Kidney (tissue), 14 donors: ENCODE measurements around the gene LDLRAD4. TPM values are rescaled to one million over a fixed set of nuclear protein-coding genes. Genes with fewer than 3 reads are reported as not detected.
A peak's percentile ranks its signal among the peaks of the same experiment; 100 is the strongest.

Source experiments
- DNase-seq, 5 donors: peaks; one replicate each; pipeline ENCODE4 v3.0.0-alpha.2; 2013 to 2020
- FAIRE-seq: peaks from 2 replicates; lab custom pipeline; 2012; peaks lifted over from hg19 to GRCh38; lab: Jason Lieb, UNC
- H3K27ac ChIP-seq, 2 donors: one replicate each; pipeline ENCODE4 v1.7.0; 2013; ENCODE audit warnings: low read depth in 2 of 2, low read length in 2 of 2, inconsistent platforms in 1 of 2
- H3K27me3 ChIP-seq: one replicate; pipeline ENCODE4 v1.7.1; 2013; ENCODE audit warnings: low read length, inconsistent platforms; ENCODE audit not compliant: control insufficient read depth, insufficient read depth
- H3K36me3 ChIP-seq, 3 donors: one replicate each; pipeline versions ENCODE4 v1.7.0 to v1.7.1; 2013; ENCODE audit warnings: low read length in 3 of 3, control low read depth in 1 of 3, inconsistent platforms in 1 of 3; ENCODE audit not compliant: insufficient read depth in 3 of 3, control insufficient read depth in 2 of 3
- H3K4me1 ChIP-seq, 3 donors: one replicate each; pipeline versions ENCODE4 v1.7.0 to v1.7.1; 2013; ENCODE audit warnings: low read length in 3 of 3, inconsistent platforms in 1 of 3, low read depth in 1 of 3; ENCODE audit not compliant: control insufficient read depth in 2 of 3, insufficient read depth in 2 of 3
- H3K4me3 ChIP-seq, 3 donors: one replicate each; pipeline versions ENCODE4 v1.7.0 to v1.8.1; 2013; ENCODE audit warnings: low read length in 3 of 3, control low read depth in 1 of 3, inconsistent platforms in 1 of 3
- H3K9ac ChIP-seq, 3 donors: one replicate each; pipeline versions ENCODE4 v1.7.0 to v1.7.1; 2013; ENCODE audit warnings: low read length in 3 of 3, control low read depth in 1 of 3, inconsistent platforms in 1 of 3
- H3K9me3 ChIP-seq, 3 donors: one replicate each; pipeline versions ENCODE4 v1.7.0 to v1.7.1; 2013; ENCODE audit warnings: low read length in 3 of 3, control low read depth in 1 of 3, inconsistent platforms in 1 of 3; ENCODE audit not compliant: control insufficient read depth in 2 of 3, insufficient read depth in 1 of 3
- CTCF ChIP-seq: IDR thresholded peaks from 3 replicates; pipeline ENCODE4 v1.5.1; 2012; ENCODE audit warnings: mild to moderate bottlenecking, moderate library complexity, borderline replicate concordance; ENCODE audit not compliant: insufficient read depth; ENCODE audit errors: extremely low read depth
- intact Hi-C: fragments of 100-400 bp; cut with DNase I; formaldehyde crosslinking; loops from one replicate; pipeline ENCODE4 v1.11.1; 2022
- polyA plus RNA-seq: library from polyadenylated mRNA; stranded (reverse); fragments of 350-450 nt; fragmentation: Illumina TruSeq; extraction: RNeasy Lipid Tissue Mini Kit (QIAGEN cat#74804); gene quantifications from one replicate; pipeline ENCODE4 v1.2.3, GENCODE V29; 2014; ENCODE audit warnings: low read depth, low replicate concordance; ENCODE audit not compliant: insufficient read depth
- total RNA-seq: library from RNA; stranded (reverse); fragmentation: NEBNext Ultra II Directional; extraction: Animal tissue kit (Norgen Biotek cat#: 25700); gene quantifications from one replicate; pipeline ENCODE4 v1.2.1, GENCODE V29; 2021
- donor health status: control.
- donor health status: control.
- donor health status: control.
- donor health status: control.
- donor health status: control.
- donor health status: DM: yes; HTN: yes; CAD: no.
- donor health status: Normal renal cell carcinoma (clear cell type).

LDLRAD4 gene
- total and polyA plus RNA-seq, 2 donors from 2014 or later, result 2.3 to 42.3 TPM

DNA sequence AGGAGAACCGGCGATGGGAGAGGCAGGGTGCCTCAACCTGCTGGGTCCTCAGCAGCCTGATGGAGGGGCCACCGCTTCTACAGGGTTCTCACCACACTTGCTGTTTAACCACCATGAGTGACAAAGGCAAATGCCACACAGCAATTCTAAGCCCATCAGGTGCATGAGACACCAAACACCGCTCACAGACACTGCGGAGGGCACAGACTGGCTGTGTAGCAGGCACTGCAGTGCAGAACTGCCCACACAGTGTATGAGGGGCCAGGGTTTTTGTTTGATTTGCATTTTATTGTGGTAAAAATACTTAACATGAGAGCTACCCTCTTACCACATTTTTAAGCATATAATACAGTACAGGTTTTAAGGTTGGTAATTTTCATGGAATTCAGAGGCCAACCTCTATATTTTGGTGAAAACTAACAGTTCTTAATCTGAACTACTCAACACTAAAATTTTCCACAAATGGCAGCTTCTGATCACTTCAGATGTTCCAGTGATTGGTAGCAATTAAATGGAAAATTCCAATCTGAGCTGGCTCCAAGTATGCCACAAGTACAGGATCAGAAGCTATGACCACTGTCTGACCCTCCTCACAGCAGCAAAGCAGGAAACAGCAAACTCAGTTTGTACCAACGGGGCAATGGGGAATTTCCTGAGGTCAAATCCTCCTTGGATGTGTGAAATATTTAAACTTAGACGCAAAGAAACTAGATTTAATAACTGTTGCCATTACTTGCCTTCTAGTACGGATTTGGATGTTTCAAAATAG lies 440.1 kb downstream of the LDLRAD4 start:
- H3K4me3 ChIP-seq, result no peak overlapping the region
- H3K27ac ChIP-seq, result no peak overlapping the region
- intact Hi-C loops, result no loop called here
- TF ChIP-seq CTCF, result no peak
- no peak for DNase-seq
- H3K36me3 ChIP-seq, result no peaks in the 10 kb centered on the region
- no peak overlapping the region for H3K9ac ChIP-seq
- no peaks in the 10 kb centered on the region for H3K27me3 ChIP-seq
- no peaks in the 10 kb centered on the region for H3K9me3 ChIP-seq
- FAIRE-seq, result no peak
- peaks cover 0 to 5% (median 0%) of the 10 kb centered on the region in 3 donors for H3K4me1 ChIP-seq

DNA sequence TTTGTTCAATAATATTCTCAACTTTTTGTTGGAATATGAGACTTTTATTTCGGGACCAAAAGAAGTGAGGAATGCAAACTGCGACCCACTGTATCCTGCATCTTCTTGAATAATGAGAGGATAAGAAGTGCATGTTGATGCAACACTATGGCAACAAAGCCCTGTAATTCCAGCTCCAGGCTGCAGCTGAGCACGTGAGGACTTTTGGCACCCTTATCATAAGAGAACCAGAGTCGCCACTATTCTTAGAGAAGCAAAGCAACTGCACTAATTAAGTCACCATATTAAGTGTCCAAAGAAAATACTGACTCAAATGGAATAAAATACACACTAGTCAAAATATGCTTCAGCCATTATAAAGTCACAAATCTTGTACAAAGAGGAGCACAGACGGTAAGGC lies 441.9 kb downstream of the LDLRAD4 start:
- Histone ChIP-seq H3K27ac (no peak overlapping the region), H3K36me3 (peaks cover 0 to 2% (median 0%) of the 10 kb centered on the region in 3 donors), H3K9ac (no peak overlapping the region), H3K4me3 (no peak overlapping the region), H3K4me1 (peaks cover 0 to 5% (median 0%) of the 10 kb centered on the region in 3 donors), H3K27me3 (no peaks in the 10 kb centered on the region), H3K9me3 (no peaks in the 10 kb centered on the region)
- FAIRE-seq (no peak), DNase-seq (peak in 1 of 5 donors; percentile 53)
- no peak for TF ChIP-seq CTCF
- intact Hi-C loops, result no loop called here

- TF ChIP-seq CTCF, result no peak
- Histone ChIP-seq H3K9ac (no peak overlapping the region), H3K36me3 (peaks cover 0 to 4% (median 2%) of the 10 kb centered on the region in 3 donors), H3K4me1 (peaks cover 0 to 5% (median 0%) of the 10 kb centered on the region in 3 donors), H3K27ac (no peak overlapping the region), H3K27me3 (no peaks in the 10 kb centered on the region), H3K4me3 (no peak overlapping the region), H3K9me3 (no peaks in the 10 kb centered on the region)
- DNase-seq (no peak), FAIRE-seq (no peak)
- intact Hi-C loops, result no loop called here
Measured at GRCh38 chr18:13661051-13661778, 442.7 kb downstream of the LDLRAD4 start.
